Suppressor macrophage treated with lipopolysaccharide for 4 hours (primary cell): ENCODE results near the gene FYCO1.

Source experiments
- DNase-seq: peaks from one replicate; pipeline ENCODE4 v3.0.0-alpha.2; 2020

Gene FYCO1

GRCh38 chr3:45940781-45941365, 54.8 kb downstream of the FYCO1 start:
- no peak for DNase-seq

DNA sequence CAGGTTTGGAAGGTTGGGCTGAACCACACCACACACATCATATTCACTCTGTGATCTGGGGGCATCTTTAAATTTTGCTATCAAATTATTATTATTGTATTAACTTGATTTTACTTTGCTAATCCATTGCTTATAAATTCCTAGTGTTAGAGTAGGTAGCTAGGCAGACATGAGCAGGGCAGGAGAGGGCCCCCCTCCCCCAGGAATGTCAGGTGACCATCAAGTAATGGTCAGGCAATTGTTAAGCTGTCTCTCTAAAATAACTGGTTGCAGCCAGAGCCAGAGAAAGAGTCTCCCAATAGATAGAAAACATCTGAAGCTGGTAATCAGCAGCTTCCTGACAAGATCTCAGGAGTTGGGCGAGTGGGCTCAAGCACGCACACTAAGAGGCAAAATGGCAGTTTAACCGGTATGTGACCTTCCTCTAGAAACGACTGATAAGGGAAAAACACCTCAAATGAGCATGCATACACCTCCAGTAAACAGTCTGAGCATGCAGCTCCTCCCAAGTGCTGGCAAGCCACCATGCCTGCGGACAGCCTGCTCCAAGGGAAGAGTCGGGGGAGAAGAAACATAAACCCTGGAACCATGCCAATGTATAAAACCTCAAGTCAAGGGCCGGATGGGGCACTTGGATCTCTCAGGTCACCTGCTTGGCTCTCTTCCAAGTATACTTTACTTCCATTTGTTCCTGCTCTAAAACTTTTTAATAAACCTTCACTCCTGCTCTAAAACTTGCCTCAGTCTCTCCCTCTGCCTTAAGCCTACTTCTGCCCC, 55.4 kb downstream of the FYCO1 start:
- DNase-seq: no peak

GRCh38 chr3:45939341-45939771, 56.3 kb downstream of the FYCO1 start:
- DNase-seq: peak; percentile 2

- DNase-seq: peak; percentile 91
These were observed 56.8 kb downstream of the FYCO1 start for GRCh38 chr3:45938864-45939263.

- no peak for DNase-seq
These were observed 57.6 kb downstream of the FYCO1 start for GRCh38 chr3:45938043-45938435.

- no peak for DNase-seq
These were observed 58.2 kb downstream of the FYCO1 start for GRCh38 chr3:45937206-45938042.

GRCh38 chr3:45936261-45936660, 59.4 kb downstream of the FYCO1 start:
- no peak for DNase-seq

DNA sequence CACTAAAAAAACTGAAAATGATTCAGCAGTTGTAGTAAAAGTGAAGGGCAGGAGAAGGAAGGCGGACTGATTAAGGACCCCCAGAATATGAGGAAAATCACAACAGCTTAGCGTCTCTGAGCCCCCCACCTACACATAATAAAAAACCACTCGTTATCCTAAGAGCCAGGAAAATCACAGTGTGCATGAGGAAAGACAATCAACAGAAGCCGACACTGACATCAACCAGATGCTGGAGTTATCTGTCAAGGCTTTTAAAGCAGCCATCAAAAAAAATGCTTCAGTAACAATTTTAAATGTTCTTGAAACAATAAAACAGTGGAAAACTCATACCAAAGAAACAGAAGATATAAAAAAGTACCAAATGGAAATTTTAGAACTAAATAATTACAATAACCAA, 62.0 kb downstream of the FYCO1 start:
- no peak for DNase-seq

DNA sequence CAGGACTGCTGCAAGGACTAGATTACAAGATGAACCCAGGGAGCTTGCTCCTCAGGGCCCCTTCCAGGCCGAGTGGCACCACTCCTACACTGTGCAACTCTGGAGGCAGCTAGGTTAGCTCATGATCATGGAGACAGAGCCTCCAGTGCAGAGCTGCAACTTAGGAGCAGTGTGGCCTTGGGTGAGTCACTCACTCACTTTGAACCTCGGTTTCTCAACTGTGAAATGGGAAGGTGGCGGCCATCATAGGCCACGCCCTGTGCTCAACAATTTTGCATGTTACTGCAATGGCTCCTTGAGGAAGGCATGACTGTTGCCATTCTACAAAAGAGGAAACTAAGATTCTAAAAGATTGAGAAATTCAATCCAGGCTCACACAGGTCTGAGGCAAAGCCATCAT, 63.5 kb downstream of the FYCO1 start:
- DNase-seq: peak; percentile 72

DNA sequence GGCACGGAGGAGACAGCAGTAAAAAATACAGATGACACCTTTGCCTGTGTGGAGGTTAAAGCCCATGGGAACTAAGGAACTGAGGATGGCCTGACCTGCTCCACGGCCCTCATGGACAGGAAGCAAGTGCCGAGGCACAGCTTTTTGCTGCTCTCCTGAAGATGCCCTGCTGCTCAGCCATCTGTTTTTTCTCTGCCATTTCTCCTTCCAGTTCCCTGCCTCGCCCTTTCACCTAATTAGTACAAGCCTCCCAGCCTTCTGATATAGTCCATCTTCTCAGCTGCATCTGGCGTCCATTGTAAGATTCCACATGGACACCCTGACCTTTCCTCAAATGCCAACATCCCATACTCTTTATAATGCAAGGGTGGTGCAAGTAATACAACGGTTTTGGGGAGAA, 64.1 kb downstream of the FYCO1 start:
- DNase-seq: no peak

- peak; percentile 54 for DNase-seq
These were observed 66.5 kb downstream of the FYCO1 start for GRCh38 chr3:45929042-45929679.

- DNase-seq: no peak
These were observed 67.7 kb downstream of the FYCO1 start for GRCh38 chr3:45927881-45928280.

DNA sequence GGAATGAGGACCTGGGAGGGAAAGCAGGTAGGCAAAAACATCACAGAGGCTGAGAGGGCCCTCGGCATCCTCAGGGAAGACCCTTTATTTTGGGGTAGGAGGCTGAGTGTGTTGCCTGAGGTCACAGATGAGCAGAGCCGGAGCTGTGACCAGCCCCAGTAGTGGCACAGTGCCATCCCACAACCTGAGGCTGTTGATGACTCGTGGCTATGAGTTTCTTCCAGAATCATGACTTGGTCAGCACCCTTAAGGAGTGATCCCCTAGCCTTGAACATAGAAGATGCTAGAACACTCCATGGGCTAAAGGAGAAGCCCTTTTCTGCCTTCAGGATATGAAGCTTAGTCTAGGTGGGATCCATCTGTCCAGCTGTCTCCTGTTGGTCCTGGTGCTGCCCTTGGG, 71.9 kb downstream of the FYCO1 start:
- no peak for DNase-seq

GRCh38 chr3:45922950-45923590, 72.6 kb downstream of the FYCO1 start:
- no peak for DNase-seq

DNA sequence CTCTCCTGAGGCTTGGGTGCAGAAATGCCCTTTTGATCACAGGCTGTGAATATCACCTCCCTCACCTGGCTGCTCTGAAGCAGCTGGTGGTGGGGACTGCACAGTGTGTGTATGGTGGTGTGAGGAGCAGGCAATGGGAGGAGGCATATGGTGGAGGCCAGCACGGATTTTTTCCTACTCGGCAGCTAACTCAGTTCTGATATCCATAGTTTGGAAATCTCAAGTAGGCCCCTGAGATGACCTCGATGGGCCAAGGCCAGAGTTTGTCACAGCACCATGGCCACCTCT, 73.6 kb downstream of the FYCO1 start:
- no peak for DNase-seq

DNA sequence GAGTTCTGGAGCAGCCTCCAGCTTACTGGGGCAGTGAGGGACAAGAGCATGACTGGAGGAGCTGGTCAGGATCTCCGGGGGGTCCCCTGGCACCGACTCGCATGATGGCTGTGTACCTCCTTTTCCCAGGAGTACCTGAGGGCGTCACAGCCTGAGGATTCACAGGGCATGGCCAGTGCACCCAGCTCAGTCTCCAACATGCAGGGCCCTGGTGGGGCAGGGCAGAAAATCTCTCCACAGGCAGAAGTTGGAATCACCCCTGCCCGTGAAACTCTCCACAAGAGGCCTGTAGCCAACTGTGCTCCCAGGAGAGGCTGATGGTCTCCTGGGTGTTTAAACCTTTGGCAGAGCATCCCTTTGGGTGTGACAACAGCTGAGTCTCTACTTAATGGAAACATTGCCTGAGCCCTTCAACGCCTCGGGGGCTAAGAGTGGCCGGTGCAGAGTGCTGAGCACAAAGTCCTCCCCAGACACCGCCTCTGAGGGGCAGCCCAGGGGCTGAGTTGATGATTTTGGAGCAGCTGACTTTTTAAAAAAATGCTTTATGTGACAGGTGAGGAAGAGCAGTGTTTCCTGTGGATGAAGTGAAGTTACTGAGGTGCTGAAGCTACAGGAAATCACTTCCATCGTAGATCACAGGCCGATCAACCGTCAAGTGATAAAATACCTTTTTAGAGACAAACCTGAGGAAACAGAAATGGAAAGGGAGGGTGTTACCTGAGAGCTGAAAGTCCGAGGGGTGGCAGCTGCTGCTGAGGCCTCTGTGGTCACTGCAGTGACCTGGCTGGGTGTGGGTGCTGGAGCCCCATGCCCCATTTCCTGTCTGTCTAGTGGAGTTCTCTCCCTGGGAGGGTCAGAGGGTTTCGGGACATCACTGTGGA, 74.2 kb downstream of the FYCO1 start:
- DNase-seq: no peak

- no peak for DNase-seq
These were observed 78.3 kb downstream of the FYCO1 start for GRCh38 chr3:45917146-45917898.

DNA sequence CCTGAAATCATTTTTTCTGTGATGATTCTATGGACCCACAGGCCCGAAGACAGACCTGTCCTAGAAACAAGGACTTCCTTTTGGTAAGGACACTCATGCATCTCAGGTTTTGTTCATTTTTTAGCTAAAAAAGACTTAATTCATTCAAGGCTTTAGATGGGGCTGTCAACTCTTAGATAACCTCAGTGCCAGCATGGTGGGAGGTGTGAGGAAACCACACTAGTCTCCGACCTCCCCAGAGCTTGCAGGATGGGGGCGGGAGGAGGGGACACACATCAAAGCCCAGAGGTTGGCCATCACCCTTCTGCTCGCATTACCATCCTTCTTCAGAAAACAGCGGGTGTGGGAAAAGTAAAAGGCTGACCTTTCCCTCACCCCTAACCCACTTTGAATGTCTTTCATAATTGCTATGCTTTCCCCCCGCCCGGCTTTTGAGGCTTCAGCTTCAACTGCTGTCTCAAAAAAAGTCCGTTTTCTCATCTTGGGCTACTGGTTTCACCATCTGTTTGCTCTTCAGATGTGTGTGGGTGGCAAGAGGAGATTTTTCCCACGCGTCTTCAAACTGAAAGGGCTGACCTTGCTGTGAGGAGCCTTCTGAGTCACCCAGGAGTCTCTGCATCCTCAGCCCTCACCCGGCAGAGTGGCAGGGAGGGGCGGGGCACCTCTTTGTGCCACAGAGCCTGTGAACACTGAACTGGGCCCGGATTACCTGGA, 79.9 kb downstream of the FYCO1 start:
- DNase-seq: peak; percentile 55

DNA sequence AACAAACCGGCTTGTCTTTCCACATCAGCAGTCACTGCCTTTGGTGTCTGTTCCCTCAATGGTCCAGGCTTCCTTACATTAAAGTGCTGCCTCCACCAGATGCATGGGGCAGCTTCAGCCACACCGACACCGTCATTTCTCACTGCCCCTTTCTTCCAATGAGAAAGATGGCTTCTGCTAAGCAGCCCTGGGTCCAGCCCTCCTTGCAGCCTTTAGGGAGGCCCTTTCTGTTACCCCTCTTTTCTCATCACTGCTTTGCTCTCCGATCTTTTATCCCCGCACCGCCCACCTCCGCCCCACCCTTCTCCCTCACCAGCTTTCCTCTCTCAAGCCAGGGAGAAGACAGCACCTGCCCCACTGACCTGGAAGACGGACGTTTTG, 80.6 kb downstream of the FYCO1 start:
- no peak for DNase-seq

- DNase-seq: no peak
These were observed 81.1 kb downstream of the FYCO1 start for GRCh38 chr3:45914362-45915058.
